CD4-positive, alpha-beta T cell treated with Interleukin-1 beta for 1 hour (primary cell): ENCODE data around the gene CST11.

ENCODE experiments used
- DNase-seq, 2 donors: peaks; one replicate each; pipeline ENCODE4 v3.0.0-alpha.2; 2020 to 2022

Gene CST11

GRCh38 chr20:23453549-23454543, 1.2 kb upstream of the CST11 start:
- no peak for DNase-seq

GRCh38 chr20:23451956-23452487, 654 bp downstream of the CST11 start:
- DNase-seq, result no peak

DNA sequence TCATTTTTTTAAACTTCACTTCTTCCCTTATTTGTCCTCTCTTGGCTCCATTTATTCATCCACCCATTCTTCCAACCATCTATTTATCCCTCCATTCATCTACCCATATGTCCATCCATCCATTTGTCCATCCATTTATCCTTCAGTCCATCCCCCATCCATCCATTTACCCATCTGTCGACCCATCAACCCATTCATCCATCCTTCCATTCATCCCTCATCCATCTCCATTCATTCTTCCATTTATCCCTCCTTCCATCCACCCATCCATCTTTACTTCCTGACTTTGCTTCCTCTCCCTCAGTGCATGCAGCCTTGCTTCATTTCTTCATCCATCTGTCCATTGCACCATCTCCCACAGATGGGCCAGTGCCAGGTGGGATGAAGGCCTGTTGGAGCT, 1.8 kb downstream of the CST11 start:
- no peak for DNase-seq

DNA sequence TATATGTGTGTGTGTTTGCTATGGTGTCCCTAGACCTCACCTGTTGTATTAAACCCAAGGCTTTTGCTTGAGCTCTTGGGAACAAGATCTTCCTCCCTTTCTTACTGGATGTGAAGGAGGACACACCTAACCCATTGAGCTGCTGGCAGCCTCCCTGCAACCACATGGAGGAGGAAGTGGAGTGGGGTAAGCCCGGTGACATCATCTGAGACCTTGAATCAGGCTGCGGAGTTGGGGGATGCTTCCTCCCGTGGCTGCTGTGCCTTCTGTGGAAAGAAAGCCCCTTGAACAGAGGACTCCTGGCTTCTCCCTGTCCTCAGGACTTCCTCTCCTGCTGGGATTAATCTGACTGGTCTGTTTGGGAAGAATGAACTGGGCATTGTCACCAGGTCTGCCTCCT, 3.3 kb downstream of the CST11 start:
- no peak for DNase-seq

DNA sequence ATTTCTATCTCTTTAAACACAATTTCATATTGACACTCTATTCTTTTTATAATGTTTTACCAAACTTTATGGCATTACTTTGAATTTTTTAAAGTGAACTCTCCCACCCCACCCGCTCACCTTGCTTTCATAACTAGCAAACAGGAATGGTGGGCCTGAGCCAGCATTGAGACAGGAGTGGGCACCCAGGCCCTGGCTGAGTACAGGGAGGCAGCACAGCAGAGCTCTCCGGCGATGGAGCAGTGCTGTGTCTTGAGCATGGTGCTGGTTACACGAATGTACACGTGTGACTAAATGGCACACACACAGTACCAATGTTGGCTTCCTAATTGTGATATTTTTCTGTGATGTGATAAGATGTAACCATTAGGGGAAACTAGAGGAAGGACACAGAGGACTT, 4.5 kb downstream of the CST11 start:
- DNase-seq, result no peak

DNA sequence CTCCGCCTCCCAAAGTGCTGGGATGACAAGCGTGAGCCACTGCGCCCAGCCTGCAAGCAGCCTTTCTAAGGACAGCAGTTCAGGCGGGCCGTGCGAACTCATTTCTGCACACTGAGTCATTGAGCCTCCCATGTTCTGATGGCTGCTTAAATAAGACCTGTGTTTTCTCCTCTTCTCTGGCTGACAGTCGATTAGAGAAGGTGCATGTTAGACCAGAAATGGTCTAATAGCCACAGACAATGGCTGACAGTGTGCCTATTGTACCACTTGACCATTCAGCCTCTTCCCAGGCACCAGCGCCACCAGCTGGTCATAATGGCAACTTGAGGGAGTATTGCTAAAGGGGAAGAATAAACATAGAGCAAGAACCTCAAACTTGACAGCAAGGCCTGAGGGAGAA, 6.2 kb downstream of the CST11 start:
- DNase-seq, result no peak

GRCh38 chr20:23445596-23446217, 7.0 kb downstream of the CST11 start:
- no peak for DNase-seq

DNA sequence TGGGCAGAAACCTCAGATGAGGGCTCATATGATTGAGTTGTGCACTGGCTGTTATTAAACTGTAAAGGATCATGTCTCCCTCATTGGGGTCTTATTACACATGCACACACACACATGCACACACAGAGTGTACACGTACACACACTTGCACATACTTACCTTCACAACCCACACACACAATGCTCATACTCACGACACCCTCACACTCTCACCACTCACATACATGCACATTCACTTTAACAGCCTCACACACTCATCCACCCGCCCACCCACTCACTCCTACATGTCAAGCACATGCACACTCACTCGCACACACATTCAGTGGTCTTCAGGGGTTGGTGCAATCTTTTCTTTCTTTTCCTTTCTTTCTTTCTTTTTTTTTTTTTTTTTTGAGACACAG, 7.8 kb downstream of the CST11 start:
- DNase-seq, result no peak

GRCh38 chr20:23442436-23442835, 10.2 kb downstream of the CST11 start:
- DNase-seq, result no peak

DNA sequence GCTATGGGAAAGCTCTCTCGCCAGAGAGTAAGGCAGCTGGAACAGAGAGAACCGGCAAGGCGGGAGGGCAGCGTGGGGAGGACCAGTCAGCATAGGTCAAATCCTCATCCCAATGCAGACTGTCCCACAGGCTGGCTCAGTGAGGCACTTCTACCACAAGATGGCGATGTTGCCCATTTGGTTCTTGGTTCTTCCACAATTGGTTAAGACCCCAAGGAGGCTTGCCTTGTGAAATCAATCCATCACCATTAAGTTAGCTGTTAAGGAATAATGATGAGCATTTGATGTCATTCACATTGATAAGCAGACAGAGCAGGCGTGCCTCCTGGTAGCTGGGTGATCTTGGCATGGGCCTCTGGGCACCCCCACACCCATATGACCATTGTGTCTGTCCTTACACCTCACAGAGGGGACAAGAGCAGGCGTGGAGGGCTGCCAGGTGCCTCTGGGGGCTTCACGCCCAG, 10.8 kb downstream of the CST11 start:
- peak; percentile 60 to 71 for DNase-seq

- DNase-seq, result no peak
Measured at GRCh38 chr20:23440004-23440403, 12.7 kb downstream of the CST11 start.

GRCh38 chr20:23438661-23439060, 14.0 kb downstream of the CST11 start:
- DNase-seq, result no peak

DNA sequence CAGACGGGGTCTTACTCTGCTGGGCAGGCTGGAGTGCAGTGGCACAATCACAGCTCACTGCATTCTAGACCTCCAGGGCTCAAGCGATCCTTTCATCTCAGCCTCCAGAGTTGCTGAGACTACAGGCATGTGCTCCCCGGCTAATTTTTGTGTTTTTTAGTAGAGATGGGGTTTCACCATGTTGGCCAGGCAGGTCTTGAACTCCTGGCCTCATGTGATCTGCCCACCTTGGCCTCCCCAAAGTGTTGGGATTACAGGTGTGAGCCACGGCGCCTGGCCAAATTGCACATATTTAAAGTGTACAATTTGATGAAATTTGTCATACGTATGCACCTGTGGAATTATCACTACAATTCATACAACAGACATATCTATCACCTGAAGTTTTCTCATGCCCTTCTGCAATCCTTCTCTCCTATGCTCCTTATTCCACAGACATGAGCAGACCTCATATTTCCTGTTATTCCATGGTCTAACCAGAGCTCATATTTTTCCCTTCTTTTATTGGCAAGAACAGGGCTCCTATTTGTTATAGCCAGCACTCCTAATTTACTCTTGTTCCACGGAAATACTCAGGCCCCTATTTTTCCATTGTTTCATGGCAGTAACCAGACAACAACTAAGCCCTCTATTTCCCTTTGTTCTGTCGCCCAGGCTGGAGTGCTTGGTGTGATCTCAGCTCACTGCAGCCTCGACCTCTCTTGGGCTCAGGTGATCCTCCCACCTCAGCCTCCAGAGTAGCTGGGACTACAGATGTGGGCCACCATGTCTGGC, 15.4 kb downstream of the CST11 start:
- DNase-seq, result no peak

GRCh38 chr20:23436681-23437080, 16.0 kb downstream of the CST11 start:
- DNase-seq, result no peak

- DNase-seq, result no peak
Measured at GRCh38 chr20:23435626-23436539, 16.8 kb downstream of the CST11 start.

DNA sequence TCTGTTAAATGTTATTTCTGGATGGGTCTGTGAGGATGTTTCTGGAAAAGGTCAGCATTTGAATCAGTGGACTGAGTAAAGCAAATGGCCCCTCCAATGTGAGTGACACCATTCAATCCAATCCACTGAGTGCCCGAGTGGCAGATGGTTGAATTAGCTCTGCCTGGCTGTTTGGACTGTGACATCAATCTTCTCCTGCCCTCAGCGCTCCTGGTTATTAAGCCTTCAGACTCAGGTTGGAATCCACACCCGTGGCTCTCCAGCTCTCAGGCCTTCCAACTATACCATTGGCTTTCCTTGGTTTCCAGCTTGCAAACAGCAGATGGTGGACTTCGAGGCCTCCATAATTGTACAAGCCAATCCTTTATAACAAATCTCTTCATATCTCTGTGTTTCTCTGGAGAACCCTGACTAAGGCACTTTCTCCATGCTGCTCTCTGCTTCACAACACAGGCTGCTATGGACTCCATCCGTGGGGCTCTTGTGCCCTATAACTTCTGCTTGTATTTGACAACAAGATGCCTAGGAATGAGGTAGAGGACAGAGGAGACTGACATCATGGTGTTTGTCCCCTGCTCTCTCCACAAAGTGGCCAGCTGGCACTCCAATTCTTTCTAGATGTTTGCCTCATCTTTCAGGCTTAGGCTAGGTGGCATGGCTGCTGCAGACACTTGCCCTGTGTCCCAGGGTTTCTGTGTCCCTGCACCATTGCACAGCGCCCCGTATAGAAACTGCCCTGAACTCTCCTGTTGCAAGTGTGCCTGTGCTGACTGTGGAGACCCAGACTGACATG, 18.0 kb downstream of the CST11 start:
- DNase-seq, result no peak

GRCh38 chr20:23433628-23434027, 19.0 kb downstream of the CST11 start:
- DNase-seq, result no peak

- no peak for DNase-seq
Measured at GRCh38 chr20:23425129-23425528, 27.5 kb downstream of the CST11 start.

DNA sequence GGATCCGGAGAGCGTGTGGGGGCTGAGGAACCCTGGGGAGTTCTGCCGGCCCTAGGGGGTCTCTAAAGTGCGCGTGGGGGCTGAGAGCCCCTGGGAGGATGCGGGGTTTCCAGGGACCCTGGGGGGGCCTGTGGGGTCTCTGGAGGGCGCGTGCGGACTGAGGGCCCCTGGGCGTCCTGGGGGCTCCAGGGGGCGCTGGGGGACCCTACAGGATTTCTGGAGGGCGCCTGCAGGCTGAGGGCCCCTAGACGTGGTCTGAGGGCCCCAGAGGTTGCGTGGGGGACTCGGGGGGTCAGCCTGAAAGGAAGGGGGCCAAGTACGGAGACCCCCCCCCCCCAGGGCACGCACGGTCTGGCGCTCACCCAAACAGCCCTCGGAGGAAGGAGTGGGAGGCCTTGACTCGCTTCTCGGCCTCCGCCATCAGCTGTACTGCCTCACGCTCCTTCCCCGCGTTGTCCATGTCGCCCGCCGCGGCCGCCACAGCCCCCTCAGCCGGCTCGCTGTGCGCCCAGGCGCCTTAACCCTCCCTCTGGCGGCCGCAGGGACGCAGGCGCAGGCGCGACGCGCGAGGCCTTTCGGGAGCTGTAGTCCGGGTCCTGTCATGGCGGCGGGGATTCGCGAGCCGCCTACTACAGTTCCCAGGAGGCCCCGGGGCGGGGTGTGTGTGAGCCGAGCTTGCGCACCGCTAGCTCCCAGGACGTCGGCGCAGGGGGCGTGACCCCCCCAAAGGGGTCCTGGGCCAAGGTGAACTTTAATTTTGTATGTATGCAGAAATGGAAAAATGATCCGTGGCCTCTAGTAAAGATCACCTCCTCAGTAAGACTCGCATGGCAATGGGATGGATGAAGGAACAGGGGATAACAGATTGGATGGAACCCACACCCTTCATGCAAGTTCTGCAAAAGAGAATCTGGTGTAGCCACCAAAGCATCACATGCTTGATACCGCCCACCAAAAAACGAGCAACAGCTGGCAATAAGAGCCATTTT, 31.4 kb downstream of the CST11 start, which contains the start of gene NAPB:
Gene NAPB (minus strand): TSS at position 546 of the 989 bp plus-strand sequence. CDS start 86 bp downstream, at position 460.
- peak; percentile 93 for DNase-seq
